ENCODE results near the gene PPARD.
A peak's percentile ranks its signal among the peaks of the same experiment; 100 is the strongest.

PPARD gene

DNA sequence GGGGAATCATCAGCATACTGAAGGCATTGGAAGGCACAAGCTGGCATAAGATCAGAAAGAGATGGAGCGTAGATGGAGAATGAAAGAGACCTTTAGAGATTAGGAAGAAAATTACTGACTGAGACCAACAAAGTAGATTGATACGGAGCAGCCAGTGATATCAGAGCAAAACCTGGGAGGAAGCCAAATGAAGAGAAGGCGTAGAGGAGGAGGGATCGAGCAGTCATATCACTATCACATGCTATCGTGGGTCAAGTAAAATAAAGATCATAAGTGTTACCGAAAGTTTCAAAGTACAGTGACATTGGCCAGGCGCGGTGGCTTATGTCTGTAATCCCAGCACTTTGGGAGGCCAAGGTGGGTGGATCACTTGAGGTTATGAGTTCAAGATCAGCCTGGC, 56.2 kb downstream of the PPARD start:
- no peaks in the 10 kb centered on the region for H4K20me1 ChIP-seq (ENCODE audit: insufficient read depth)
- H3K79me2 ChIP-seq (ENCODE audit: insufficient read depth, low read depth) = no peaks in the 10 kb centered on the region
- H3K4me2 ChIP-seq = no peak overlapping the region
- no peak overlapping the region for H3K4me3 ChIP-seq (IDR thresholded peaks at IDR 0.05; ENCODE audit: insufficient read depth, low read depth, low read length)
- TF ChIP-seq, protein P1, sequence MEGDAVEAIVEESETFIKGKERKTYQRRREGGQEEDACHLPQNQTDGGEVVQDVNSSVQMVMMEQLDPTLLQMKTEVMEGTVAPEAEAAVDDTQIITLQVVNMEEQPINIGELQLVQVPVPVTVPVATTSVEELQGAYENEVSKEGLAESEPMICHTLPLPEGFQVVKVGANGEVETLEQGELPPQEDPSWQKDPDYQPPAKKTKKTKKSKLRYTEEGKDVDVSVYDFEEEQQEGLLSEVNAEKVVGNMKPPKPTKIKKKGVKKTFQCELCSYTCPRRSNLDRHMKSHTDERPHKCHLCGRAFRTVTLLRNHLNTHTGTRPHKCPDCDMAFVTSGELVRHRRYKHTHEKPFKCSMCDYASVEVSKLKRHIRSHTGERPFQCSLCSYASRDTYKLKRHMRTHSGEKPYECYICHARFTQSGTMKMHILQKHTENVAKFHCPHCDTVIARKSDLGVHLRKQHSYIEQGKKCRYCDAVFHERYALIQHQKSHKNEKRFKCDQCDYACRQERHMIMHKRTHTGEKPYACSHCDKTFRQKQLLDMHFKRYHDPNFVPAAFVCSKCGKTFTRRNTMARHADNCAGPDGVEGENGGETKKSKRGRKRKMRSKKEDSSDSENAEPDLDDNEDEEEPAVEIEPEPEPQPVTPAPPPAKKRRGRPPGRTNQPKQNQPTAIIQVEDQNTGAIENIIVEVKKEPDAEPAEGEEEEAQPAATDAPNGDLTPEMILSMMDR (conservative IDR thresholded peaks at IDR 0.05; ENCODE audit: low read depth, low read length) = no peak
- no peak overlapping the region for H2AFZ ChIP-seq (ENCODE audit: low read depth)
- no peak overlapping the region for H3K9ac ChIP-seq
- no peaks in the 10 kb centered on the region for H3K27me3 ChIP-seq (ENCODE audit: insufficient read depth, low read depth)
- H3K27ac ChIP-seq = no peak overlapping the region
- H3K4me1 ChIP-seq (ENCODE audit: low read depth, poor library complexity, severe bottlenecking) = peaks cover 40% of the 10 kb centered on the region
- no peaks in the 10 kb centered on the region for H3K36me3 ChIP-seq (ENCODE audit: insufficient read depth)

DNA sequence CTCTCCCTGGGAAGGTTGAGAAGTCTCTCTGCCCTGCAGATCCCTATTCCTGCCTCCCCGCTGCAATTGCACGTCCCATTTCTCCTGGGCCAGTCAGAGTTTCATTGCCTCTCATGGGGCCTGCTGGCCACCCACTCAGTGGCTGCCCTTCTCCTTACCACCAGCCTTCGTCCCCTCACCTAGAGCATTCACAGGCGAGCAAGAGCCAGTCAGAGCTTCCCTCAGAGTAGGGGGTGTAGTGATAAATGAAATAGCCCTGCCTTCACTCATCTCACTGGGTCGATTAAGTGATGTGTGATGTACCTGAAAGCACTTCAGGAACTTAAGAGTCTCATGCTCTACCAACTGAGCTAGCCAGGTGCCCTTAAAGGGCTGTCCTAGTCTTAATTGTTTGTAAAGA, 57.8 kb downstream of the PPARD start:
- no peaks in the 10 kb centered on the region for H4K20me1 ChIP-seq (ENCODE audit: insufficient read depth)
- peaks cover 40% of the 10 kb centered on the region for H3K4me1 ChIP-seq (ENCODE audit: low read depth, poor library complexity, severe bottlenecking)
- H3K4me2 ChIP-seq = no peak overlapping the region; the same call in 1 of the 2 replicates
- no peak overlapping the region for H3K4me3 ChIP-seq (IDR thresholded peaks at IDR 0.05; ENCODE audit: insufficient read depth, low read depth, low read length)
- H3K27ac ChIP-seq = no peak overlapping the region
- TF ChIP-seq, protein P1 (conservative IDR thresholded peaks at IDR 0.05; ENCODE audit: low read depth, low read length) = no peak
- no peaks in the 10 kb centered on the region for H3K79me2 ChIP-seq (ENCODE audit: insufficient read depth, low read depth)
- H2AFZ ChIP-seq (ENCODE audit: low read depth) = no peak overlapping the region
- H3K9ac ChIP-seq = no peak overlapping the region
- H3K27me3 ChIP-seq (ENCODE audit: insufficient read depth, low read depth) = no peaks in the 10 kb centered on the region
- H3K36me3 ChIP-seq (ENCODE audit: insufficient read depth) = no peaks in the 10 kb centered on the region

DNA sequence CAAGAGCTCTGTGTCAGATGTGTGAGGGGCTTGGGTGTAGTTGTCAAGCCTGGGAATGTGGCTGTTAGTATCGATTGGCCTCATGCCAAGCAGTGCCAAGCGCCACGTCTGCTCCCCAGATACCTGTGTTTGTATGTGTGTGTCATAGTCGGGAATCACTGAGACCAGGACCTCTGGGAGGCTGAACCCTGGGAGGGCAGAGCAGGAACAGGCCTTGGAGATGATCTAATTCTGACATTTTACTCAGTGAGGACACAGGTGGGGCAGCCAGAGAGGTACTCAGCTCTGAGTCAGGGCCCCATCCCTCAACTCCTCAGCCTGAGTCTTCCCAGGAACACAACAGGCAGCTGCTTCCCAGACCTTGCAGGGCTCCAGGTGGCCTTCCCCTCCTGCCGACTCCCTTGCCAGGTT, 58.5 kb downstream of the PPARD start:
- Histone ChIP-seq H3K4me3 (IDR thresholded peaks at IDR 0.05; ENCODE audit: insufficient read depth, low read depth, low read length) (no peak overlapping the region), H3K36me3 (ENCODE audit: insufficient read depth) (no peaks in the 10 kb centered on the region), H3K27ac (no peak overlapping the region), H3K4me1 (ENCODE audit: low read depth, poor library complexity, severe bottlenecking) (peaks cover 42% of the 10 kb centered on the region), H3K27me3 (ENCODE audit: insufficient read depth, low read depth) (no peaks in the 10 kb centered on the region), H3K9ac (0 out of 2 replicates have a peak overlapping the region, but pooled peaks have one; percentile 1), H3K4me2 (peak overlapping the region; percentile 65), H2AFZ (ENCODE audit: low read depth) (no peak overlapping the region), H3K79me2 (ENCODE audit: insufficient read depth, low read depth) (no peaks in the 10 kb centered on the region), H4K20me1 (ENCODE audit: insufficient read depth) (no peaks in the 10 kb centered on the region)
- TF ChIP-seq, protein P1 (conservative IDR thresholded peaks at IDR 0.05; ENCODE audit: low read depth, low read length) = no peak

DNA sequence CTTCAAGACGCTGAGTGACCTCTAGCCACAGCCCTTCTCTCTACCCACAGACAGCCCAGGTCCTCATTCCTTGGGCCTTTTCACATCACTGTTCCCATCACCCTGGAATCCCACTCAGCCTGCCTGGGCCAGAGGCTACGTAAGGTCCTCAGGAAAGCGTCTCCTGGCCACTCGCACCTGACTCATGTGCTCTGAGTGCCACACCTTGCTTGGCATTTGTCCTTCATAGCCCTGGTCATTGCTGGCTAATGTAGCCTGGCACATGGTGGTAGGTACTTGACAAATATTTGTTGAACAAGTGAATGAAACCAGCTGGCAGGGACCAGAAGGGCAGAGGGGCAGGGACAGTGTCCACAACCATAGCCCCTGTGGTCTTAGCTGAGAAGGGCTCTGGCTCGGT, 59.2 kb downstream of the PPARD start:
- Histone ChIP-seq H2AFZ (ENCODE audit: low read depth) (no peak overlapping the region), H3K4me2 (peak overlapping the region; percentile 65), H3K4me3 (IDR thresholded peaks at IDR 0.05; ENCODE audit: insufficient read depth, low read depth, low read length) (no peak overlapping the region), H3K9ac (0 out of 2 replicates have a peak overlapping the region, but pooled peaks have one; percentile 1), H3K27me3 (ENCODE audit: insufficient read depth, low read depth) (no peaks in the 10 kb centered on the region), H3K36me3 (ENCODE audit: insufficient read depth) (no peaks in the 10 kb centered on the region), H3K27ac (peak overlapping the region; percentile 10; the same call in 1 of the 2 replicates), H3K4me1 (ENCODE audit: low read depth, poor library complexity, severe bottlenecking) (peaks cover 48% of the 10 kb centered on the region), H4K20me1 (ENCODE audit: insufficient read depth) (no peaks in the 10 kb centered on the region), H3K79me2 (ENCODE audit: insufficient read depth, low read depth) (no peaks in the 10 kb centered on the region)
- TF ChIP-seq, protein P1 (conservative IDR thresholded peaks at IDR 0.05; ENCODE audit: low read depth, low read length) = no peak

Data from KMS-11 (cell line).